Erythroblast (primary cell): Measurements from ENCODE around the gene CRB3.

Experiments
- GATA1 ChIP-seq: IDR thresholded peaks from 2 replicates; pipeline ENCODE4 v1.6.1; 2011; ENCODE audit warnings: low read depth, mild to moderate bottlenecking, control low read depth, low read length, moderate library complexity
- POLR2A ChIP-seq: IDR thresholded peaks from 2 replicates; pipeline ENCODE4 v1.6.1; 2011; ENCODE audit warnings: mild to moderate bottlenecking, low read length

GRCh38 chr19:6471076-6471475, 7.0 kb downstream of the CRB3 start:
- TF ChIP-seq POLR2A (no peak), GATA1 (no peak)
